GM21723 (cell line): Measurements from ENCODE around the gene CCDC28A.

Source experiments
- ATAC-seq: cut with Tn5 transposase; IDR thresholded peaks from one replicate; pipeline ENCODE4 v1.9.1; 2021; ENCODE audit warnings: mild to moderate bottlenecking, moderate library complexity; ENCODE audit not compliant: unreplicated experiment

CCDC28A gene

DNA sequence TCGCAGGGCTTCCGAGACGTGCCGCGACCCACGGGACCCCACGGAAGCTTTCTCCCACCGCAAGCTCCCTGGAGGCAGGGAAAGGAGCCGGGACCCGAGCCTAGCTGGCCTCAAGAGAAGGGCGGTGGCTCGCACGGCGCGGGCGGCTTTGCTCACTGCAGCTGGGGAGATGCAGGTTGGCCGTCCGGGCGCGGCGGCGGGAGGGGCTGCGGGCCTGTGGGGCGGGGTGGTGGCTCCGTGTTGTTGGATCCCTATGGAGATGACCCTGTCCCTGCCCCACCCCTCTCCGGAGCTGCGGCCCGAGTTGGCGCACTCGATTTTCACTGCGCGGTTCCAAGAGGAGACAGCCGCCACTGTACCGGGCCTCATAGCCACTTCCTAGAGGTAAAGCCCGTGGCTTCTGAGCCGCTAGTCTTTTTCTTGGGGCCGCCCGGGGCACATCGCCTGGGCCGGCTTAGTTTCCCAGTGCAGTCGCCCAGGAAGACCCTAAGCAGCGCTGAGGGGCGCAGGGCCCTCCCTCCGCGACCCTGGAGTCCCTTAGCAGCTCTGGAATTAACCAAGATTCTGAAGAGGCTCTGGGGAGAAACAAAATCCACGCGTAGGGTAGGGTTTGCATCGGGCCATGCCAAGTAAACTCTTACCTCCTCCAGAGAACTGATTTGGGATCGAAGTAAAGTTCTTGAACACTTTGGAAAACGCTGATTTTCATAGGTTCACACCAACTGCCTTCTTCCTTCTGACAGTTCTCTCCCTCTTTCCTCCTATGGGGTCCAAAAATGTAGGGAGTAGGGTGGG is 22.4 kb downstream of the CCDC28A start, which contains the start of gene ECT2L:
Gene ECT2L, plus strand, starts transcription at position 279 of the 795 bp plus-strand sequence. CDS start 17,188 bp downstream, outside the sequence.
- ATAC-seq, result no peak

DNA sequence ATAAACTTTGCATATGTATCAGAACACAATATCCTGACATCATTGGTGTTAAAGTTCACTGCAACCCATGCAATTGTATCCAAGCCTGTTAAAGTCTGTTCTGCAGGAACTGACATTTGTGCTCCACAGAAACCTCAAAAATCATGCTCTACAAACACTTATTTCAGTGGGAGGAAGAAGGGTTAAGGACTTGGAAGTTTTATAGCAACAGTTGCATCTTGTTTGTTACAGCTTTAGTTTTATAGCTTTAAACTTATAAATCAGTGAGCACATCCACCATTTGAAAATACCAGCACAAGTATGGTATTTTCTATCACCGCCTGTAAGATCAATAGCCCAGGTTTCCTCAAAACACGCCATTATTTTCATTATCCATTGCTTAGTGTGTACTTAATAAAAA is 23.2 kb downstream of the CCDC28A start:
- ATAC-seq, result no peak

DNA sequence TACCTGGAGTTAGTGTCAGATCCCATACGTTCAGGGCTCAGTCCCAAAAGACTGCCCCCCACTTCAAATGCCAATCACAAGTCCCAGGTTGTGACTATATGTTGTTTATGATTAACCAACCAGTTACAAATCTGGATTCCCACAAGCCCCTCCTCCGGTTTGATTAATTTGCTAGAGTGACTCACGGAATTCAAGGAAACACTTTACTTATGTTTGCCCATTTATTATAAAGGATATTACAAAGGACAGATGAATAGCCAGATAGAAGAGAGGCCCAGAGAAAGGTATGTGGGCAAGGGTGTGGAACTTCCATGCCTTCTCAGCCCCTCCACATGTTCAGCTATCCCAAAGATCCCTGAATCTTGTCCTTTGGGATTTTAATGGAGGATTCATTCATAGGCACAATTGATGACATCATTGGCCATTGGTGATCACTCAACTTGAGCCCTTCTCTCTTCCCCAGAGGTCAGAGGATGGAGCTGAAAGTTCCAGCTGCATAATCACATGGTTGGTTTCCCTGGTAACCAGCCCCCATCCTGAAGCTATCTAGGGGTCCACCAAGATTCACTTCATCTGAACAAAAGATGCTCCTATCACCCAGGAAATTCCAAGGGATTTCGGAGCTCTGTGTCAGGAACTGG is 24.4 kb downstream of the CCDC28A start:
- no peak for ATAC-seq

DNA sequence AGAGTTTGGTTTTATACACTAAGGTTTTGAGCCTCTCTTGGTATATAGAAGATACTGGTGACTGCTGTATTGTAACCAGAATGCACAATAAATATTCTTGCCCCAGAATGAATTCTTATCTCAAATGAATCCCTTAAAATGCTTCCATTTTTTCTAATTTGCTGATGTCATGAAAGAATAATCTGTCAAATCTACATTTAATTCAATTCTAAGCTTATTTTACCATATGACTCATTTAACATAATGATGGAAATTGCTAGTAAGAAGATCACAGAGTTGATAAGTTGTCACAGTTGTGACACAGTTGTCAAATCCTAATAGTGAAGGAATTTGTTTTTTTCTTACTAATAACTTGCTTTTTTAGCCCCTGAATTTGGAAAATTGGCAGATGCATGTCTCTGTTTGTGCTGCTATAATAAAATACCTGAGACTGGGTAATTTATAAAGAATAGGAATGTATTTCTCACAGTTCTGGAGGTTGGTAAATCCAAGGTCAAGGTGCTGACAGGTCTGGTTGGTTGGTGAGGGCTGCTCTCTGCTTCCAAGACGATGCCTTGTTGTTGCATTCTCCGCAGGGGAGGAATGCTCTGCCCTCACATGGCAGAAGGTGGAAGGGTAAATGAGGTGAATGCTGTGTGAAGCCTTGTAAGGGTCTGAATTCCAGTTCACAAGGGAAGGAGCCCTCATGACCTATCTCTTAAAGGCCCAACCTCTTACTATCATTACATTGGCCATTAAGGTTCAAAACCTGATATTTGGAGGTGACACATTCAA is 27.0 kb downstream of the CCDC28A start:
- no peak for ATAC-seq

DNA sequence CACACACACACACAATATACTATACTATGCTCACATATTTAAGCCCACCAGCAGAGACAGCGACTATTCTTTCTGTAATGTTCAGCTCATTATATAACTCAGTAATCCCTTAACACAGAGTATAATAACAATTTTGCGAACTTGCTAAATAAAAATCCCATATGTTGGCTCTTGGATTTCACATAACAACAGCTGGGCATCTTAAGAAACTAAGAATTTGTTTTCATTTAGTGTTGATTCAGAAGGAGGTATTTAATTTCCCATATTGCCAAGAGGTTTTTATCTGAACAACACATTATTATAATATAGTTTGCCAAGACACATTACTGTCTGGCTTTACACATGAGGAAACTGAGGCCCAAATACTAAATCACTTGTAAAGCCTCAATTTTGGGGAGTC is 29.8 kb downstream of the CCDC28A start:
- ATAC-seq, result no peak

DNA sequence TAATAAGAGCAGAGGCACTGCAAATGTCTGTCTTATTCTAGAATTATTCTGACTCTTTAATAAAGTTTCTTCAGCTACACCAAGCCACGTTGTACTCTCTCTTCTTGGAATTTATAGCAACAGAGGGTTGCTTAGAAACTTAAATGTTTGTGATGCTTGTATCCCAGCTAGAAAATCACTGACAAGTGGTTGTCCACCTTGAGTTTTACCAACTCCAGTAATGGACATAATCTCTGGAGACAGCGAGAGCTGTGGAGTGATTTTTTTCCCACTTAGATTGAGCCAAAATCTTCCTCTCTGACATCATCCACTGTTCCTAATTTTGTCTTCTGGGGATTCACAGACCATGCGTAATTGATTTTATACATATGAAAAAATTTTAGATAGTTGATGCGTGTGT is 30.3 kb downstream of the CCDC28A start:
- no peak for ATAC-seq

DNA sequence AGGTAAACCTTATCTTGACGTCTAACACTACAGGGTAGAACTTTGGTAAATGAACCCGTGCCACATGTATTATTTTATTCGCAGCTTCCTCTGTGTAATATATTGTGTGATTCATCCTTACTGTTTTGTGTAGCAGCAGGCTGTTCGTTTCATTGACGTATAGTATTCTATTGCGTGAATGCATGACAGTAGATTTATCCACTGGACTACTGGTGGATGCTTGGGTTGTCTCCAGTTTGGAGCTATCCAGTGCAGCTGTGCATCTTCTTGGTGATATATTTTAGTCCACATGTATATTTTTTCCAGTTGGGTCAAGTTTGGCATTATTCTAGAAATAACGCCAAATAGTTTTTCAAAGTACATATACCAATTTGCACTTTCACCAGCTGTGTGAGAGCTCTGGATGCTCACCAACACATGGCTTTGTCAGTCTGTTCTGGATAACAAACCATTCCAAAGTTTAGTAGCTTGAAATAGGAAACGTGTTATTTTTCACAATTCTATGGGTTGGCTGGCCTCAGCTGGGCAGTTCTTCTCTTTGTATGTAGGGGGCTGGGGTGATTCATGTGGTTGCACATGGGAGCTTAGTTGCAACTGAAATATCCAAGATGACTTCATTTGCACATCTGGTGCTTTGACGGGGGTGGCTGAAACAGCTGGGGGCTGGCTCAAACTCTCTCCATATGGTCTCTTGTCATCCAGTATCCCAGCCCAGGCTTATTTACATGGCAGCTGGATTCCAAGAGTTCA is 31.6 kb downstream of the CCDC28A start:
- no peak for ATAC-seq

DNA sequence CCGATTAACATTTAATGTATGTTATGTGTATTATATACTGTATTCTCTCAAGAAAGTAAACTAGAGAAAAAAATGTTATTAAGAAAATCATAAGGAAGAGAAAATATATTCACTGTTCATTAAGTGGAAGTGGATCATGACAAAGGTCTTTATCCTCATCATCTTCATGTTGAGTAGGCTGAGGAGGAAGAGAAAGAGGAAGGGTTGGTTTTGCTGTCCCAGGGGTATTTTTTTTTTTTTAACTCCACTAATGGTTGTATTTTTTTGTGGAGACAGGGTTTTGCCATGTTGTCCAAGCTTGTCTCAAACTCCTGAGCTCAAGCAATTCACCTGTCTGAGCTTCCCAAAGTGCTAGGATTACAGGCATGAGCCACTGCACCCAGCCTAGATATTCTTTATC is 33.3 kb downstream of the CCDC28A start:
- no peak for ATAC-seq

DNA sequence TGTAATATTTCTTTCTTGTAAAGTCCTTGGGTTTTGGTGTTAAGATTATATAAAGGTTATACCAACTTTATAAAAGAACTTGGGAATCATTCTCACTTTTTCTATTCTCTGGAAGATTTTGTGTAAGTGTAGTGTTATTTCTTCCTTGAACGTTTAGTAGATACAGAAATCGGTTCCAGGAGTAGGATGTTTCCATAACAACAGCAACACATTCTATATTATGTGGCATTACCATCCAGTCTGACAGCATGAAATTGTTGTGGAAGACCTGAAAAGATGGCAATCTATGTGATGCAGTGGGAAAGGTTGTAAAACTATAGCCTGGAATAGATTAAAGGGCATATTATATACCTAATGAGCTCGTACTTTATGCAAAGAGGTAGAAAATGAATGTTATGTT is 36.1 kb downstream of the CCDC28A start:
- no peak for ATAC-seq

DNA sequence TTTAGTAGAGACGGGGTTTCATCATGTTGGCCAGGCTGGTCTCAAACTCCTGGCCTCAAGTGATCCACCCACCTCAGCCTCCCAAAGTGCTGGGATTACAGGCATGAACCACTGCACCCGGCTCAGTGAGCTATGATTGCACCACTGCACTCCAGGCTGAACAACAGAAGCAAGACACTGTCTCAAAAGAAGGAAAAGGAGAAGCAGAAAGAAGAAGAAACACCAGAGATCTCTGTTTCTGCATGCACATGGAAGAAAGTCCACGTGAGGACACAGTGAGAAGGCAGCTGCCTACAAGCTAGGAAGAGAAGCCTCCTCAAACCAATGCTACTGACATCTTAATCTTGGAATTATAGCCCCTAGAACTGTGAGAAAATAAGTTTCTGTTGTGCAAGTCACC is 38.3 kb downstream of the CCDC28A start:
- ATAC-seq, result no peak

DNA sequence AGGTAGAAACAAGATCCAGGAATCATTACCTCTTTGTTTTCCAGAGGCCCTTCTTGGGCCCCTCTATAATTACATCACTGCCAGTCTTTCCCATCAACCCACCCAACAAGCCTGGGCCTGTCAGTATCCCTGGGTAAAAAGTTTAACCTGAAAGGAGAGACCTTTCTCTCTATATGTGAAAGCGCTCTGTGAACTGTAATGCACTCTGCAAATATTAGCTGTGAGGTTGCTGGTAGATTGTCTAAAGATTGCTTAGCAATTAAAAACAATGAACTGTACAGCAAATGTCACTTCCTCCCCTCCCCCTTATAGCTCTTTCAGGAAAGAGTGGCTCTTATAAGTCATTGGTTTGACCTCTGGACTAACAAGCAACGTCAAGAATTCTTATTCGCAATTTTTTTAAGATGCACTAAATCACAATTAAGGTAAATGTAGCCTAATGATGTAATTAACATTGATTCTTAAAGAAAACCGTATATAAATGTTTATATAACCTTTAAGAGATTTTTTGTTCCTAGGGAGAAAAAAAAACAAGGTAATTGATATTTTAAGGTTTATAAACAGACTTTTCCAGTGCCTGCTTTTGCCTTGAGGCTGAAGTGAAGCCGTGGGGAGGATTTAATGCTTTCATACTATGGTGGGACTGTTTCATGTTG is 40.7 kb downstream of the CCDC28A start:
- ATAC-seq, result no peak

DNA sequence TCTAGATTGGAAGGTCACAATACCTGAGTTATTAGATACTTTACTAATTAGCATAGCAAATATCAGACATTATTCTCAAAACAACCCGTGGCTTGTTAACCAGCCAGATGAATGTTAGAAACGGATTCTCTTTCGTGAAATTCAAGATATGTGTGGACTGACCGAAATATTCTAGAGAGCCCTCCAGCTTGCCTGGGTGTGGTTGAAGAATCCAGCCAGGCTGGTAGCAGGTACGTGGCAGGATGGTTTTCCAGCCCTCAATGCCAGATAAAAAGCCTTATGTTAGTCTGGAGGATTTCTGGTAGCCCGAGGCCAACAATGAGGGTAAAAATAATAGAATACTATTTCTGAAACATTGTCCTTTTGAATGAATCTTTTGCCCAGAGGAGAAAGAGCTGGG is 41.7 kb downstream of the CCDC28A start:
- no peak for ATAC-seq

DNA sequence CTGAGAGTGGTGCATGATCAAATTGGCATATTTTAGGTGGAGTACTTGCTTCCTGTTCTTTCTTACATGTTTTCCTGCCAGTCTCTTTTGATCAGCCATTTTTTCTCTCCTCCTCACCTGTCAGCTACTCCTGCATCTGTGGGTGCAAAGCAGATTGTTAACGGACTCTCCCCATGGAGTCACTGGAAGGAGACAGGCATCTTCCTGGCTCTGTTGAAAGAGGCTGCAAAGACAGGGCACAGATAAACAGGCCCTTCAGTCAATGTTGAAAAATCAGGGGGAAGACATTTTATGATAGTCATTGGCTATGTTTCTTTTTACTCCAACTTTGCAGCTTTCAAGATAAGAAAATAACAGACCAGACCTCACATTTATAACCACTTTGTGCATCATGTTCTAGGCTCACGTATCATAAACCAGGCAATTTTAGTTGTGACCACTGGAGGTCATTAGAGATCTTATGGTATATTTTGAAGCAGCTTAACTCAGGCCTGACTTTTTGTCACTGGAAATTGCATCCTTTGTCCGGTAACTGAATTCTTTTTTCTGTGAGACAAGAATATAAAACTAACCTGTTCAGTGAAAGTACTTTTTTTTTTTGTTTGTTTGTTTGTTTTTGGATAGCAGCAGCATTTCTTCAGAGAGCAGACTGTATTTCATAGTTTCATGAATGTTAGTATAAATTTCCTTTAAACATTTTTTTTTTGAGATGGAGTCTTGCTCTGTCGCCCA is 42.4 kb downstream of the CCDC28A start:
- peak; percentile 65 for ATAC-seq

DNA sequence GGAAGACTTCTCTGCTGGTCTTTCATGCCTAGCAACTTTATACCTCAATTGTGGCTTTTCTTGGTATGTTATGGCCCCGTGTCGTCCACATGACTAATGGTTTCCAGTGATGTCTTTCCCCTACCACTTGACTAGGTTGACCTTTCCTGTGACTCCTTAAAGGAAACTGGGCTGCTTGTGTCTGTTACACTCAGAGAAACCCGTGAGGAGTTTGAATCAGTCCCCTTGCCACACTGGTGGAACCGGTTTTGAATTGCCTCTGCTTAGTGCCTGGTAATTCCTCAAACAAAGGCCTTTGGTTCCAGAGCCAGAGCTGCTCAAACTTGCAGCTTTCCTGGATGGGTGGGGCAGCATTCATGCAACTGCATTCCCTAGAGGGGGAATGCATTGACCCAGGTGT is 44.2 kb downstream of the CCDC28A start:
- no peak for ATAC-seq

DNA sequence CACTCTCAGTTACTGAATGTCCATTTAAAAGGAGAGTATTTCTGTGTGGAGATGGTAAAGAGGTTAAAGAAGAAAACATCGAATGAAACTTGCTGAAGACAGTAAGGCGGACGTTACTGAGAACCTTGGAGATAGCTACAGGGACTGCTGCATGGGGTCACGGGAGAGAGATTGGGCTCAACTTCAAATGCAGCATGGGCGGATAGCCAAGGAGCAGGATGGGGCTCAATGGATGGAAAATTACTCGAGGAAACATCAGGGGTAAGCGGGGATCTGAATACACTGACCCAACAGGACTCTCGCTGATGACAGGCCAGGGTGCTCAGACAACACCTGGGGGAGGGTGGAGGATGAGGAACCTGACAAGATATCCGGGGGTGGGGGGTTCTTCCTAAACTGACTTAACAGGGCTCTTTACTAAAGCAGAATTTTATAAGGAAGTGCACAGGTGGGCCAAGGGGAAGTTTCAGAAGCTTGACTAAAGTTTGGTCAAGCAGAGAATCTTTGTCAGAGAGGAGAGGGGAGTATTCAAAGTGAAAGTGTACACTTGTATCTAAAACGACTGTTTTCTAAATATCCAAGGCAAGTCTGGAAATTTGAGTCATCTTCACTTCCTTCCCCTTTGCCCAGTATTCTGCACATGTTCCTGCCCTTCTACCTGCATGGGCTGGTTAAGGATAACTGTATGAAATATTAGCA is 45.1 kb downstream of the CCDC28A start:
- ATAC-seq, result peak; percentile 85

DNA sequence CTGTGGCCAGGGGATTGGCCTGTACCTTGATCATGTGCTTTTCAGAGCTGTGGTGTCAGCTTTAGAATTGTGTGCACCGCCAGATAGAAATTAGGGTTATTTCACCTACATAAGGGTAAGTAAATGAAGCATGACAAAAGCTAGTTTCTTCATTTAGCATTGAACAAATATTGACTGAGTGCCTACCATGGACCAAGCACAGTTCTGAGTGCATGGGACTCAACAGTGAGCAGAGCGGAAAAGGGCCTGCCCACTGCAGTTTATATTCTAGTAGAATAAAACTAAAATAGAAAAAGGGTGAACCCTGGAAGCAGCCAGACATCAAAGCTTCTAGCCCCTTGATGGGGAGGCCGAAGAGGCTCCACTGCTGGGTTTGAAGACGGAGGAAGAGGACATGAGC is 48.0 kb downstream of the CCDC28A start:
- ATAC-seq, result no peak

DNA sequence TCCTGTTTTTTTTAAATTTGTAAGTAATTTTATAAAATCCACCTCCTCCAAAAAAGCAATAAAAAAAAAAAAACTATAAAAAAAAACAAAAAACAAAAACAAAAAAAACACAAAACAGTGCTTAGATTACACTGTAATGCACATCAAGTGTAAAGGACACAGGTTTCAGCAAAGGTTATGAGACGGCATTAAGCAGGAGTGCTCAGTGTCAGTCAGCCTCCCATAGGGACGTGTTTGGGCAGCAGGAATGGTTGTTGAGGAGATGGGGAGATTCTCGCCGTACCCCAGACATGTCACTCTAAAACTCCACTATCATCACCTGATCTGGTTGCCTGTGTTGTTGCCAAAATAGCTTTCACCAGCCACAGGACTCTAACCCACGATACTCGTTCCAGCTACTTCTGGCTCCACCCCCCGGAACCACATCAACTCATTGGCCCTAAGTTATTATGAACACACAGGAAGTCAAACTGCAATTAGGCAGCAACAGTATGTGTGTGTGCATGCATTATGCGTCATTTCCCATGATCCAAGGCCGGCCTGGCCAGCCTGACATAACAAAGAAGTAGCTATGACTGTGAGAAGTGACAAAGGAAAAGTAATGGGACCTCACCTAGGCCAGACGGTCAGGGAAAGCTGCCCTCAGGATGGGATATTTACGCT is 51.0 kb downstream of the CCDC28A start:
- no peak for ATAC-seq

DNA sequence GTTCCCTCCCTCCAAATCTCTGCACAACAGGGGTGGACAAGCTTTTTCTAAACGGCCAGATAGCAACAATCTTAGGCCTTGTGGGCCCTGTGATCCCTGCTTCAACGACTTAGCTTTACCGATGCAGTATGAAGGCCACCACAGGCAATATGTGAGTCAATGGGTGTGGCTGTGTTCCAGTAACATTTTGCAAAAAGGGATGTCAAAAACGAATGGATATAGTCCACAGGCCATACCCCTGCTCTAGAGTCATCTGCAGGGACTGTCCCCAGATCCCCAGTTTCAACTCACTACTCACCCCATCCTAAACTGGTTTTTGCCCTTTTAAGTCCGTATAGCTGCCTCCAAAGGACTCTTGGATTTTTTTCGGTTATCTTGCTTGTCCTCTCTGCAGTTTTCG is 56.7 kb downstream of the CCDC28A start:
- no peak for ATAC-seq

DNA sequence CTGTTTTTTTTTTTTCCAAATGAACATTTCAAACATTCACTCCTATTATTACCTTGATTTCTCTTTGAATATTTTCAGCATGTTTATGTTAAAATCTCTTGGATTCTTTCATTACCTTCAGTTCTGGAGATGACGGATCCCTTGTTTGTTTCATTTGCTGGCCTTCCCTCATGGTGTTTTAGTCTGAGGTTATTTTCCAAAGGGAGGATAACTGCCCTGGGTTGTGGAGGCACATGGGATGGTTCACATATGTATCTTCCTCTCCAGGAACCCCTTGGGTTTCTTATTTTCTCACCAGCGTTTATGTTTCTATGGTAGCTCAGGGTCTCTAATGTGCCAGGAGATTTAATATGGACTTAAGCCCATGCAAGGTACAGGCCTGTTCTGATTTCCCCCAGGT is 58.6 kb downstream of the CCDC28A start:
- no peak for ATAC-seq
